Measurements from ENCODE around the gene ABITRAM.
"Not testable (repeated sequence)": the region's sequence is repeated elsewhere in the genome, so short reads cannot be mapped to it uniquely, and the experiment has no call there.

The ABITRAM gene, protein sequence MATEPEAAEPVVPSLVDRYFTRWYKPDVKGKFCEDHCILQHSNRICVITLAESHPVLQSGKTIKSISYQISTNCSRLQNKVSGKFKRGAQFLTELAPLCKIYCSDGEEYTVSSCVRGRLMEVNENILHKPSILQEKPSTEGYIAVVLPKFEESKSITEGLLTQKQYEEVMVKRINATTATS

DNA sequence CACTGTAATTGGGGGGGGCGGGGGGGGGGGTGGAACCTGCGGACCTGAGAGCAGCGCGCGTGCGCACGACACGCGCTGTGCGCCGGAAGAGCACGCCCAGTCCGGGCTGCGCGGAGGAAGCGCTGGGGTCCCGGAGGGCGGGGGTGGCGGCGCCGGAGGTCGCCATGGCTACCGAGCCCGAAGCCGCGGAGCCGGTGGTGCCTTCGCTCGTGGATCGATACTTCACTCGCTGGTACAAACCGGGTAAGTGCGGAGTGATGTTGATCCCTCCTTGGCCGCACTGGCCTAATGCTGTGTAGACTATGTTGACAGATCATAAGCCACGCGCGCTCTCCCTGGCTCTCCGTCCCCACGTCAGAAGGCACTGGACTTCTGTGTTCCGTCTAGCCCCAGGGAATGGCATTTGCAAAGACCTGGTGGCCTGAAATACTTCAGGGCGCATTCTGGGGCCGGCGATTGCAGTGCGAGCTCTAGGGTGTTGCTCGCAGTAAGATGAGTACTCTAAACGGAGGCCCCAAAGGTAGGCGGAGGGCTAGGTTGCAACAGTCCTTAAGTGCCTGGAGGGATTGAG lies at the start of gene ABITRAM:
Gene ABITRAM, plus strand, starts transcription at position 78 of the 571 bp plus-strand sequence. Its CDS starts 87 bp downstream, at position 165.
- DNase-seq = peak; percentile 85

GRCh38 chr9:108884701-108885100 lies 49.5 kb upstream of the ABITRAM start:
- DNase-seq = no peak

DNA sequence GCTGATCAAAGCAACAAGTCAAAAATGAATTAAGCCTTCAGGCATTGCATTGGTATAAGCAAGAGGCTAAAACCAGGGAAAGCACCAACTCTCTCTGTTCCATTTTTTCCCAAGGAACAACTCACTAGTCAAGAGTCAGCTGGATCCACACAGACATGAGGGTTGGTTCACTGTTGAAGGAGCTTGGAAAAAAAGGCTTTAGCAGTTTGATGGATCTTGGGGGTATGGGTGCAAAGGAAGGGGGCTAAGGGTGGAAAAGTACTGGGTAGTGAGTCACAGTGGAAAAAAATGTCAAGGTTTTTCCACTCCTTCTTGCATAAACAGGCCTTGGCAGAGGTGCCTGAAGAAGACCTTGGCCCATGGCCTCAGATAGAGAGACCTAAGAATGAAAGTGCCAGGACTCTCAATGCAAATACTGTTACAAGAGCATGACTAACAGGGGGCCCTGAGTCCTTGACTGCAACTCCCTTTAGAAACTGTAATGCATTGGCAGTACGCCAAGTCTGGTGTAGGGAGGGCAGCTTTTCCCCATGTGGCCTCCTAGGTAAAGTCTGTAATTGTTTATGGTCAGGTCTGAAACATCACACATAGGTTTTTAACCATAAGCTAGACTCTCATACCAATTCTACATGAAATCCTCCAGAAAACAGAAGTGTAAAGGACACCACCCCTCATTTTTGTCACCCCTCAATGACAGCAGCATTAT lies 48.4 kb upstream of the ABITRAM start:
- DNase-seq = peak; percentile 56

GRCh38 chr9:108886594-108887271 lies 47.5 kb upstream of the ABITRAM start:
- not testable (repeated sequence) for DNase-seq

GRCh38 chr9:108889649-108890067 lies 44.5 kb upstream of the ABITRAM start:
- no peak for DNase-seq

DNA sequence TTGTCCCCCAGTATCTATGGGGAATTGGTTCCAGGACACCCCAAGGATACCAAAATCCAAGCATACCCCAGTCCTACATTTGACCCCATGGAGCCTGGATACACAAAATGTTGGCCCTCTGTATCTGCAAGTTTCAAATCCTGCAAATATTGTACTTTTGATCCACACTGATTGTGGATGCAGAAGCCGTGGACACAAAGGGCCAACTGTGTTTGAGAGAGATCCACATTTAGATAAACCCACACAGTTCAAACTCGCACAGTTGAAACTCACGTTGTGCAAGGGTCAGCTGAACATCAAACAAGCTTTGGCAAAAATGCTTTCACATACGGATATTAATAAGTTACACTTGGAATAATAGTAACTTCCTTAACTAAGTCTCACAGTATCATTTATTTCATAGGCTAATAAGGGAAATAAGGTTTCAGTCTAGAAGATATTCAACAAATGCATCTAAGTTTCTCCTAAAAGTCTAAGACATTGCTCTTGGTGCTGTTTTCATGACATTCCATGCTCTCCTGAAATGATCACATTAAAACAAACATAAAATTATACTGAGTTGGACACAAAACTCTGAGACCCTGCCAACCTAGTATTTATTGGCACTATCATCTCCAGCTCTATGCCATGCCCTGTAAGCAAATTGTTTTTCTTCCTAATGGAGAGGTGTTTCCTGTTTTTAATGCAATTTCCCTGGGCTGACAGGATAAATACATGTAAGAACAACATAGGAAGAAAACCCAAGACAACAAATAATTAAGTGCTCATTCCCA lies 39.8 kb upstream of the ABITRAM start:
- DNase-seq = no peak

- DNase-seq = no peak
These were observed 36.7 kb upstream of the ABITRAM start for GRCh38 chr9:108897324-108898096.

DNA sequence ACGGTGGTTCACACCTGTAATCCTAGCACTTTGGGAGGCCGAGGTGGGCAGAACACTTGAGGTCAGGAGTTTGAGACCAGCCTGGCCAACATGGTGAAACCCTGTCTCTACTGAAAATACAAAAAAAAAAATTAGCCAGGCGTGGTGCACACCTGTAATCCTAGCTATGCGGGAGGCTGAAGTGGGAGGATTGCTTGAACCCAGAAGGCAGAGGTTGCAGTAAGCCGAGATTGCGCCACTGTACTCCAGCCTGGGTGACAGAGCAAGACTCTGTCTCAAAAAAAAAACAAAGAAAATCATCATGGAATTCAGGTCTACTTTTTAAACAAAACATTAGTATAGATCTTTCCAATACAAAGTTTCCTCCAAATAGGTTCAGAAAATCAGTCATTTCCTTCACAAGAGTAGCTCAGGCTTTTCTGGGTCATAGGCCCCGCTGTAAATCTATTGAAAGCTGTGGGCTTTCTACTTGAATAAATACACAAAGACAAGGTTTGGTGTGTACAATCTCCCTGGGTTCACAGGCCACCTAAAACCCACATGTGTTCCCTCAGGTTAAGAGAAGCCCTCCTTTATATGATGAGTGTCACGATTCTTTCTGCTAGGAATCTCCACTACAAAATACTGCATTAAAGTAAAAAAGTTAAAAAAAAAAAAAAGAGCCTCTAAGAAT lies 35.0 kb upstream of the ABITRAM start:
- DNase-seq = not testable (repeated sequence)

- no peak for DNase-seq
These were observed 34.0 kb upstream of the ABITRAM start for GRCh38 chr9:108900176-108900575.

GRCh38 chr9:108903420-108904103 lies 30.6 kb upstream of the ABITRAM start:
- no peak for DNase-seq

DNA sequence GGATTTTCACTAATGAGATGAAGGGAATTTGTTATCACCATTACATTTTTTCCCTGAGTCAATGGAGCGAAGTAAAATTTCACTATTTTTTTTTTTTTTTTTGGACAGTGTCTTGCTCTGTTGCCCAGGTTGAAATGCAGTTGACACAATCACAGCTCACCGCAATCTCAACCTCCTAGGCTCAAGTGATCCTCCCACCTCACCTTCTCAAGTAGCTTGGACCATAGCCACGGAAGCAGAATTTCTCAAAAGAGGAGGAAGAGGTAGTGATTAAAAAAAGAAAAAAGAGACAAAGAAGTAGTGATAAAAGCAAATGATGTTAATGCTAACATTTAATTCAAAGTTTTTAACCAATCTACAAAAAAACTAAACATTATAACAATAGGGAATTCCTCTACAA lies 30.0 kb upstream of the ABITRAM start:
- DNase-seq = no peak

DNA sequence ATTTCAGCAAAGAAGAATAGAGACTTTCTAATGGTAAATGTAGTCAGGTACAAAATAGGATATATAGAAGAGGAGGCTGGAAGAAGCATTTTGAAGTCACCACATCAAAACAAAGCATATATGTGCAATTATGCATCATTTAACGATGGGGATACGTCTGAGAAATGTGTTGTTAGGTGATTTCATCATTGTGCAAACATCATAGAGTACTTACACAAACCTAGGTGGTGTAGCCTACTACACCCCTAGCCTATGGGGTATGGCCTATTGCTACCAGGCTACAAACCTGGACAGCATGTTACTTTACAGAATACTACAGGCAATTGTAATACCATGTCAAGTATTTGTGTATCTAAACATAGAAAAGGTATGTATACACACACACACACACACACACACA lies 28.7 kb upstream of the ABITRAM start:
- DNase-seq = no peak

- no peak for DNase-seq
These were observed 23.8 kb upstream of the ABITRAM start for GRCh38 chr9:108910402-108910801.

DNA sequence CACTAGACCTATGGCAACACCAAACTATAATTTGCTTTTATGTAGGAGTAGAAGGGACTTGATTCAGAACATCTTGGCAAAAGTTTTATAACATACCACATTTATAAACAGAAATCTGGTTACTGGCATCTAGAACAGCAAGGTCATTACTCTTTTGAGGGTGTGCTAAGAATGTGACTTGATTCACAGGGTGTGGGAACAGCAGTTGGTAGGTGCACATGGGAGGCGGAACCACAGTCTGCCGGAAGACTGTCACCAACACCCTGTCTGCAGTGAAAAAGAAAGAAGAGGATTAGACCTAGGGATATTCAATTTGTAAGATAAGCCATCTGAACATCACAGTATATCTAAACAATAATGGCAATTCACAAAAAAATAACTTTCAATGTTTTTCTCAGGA lies 23.3 kb upstream of the ABITRAM start:
- DNase-seq = no peak

DNA sequence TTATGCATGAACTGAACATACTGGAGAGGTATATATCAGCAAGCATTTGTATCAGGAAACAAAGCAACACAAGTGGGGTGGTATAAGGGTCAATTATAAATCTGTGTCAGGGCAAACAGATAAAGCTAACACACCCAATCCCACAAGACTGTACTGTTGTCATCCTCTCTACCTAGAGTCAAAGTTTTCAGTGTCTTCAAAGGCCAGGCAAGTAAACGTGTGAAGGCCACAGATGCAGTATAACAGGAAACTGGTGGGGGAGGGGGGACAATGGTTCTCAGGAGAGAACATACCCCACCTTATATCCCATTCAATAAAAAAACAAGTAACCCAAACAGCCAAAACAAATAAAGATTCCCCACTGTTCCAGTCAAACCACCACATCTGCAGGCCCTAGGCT lies 22.4 kb upstream of the ABITRAM start:
- DNase-seq = no peak

DNA sequence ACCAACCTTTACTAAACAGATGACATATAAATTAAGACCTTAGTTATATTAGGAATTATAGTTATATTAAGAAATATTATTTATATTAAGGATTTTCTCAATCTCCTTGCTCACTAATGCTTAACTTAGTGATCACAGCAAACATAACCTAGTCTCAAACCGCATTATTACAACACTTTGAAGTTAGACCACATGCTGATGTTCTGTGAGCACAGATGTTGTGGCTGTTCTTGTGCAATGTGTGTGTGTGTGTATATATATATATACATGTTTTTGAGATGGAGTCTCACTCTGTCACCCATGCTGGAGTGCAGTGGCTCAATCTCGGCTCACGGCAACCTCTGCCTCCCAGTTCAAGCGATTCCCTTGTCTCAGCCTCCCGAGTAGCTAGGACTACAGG lies 20.8 kb upstream of the ABITRAM start:
- no peak for DNase-seq

DNA sequence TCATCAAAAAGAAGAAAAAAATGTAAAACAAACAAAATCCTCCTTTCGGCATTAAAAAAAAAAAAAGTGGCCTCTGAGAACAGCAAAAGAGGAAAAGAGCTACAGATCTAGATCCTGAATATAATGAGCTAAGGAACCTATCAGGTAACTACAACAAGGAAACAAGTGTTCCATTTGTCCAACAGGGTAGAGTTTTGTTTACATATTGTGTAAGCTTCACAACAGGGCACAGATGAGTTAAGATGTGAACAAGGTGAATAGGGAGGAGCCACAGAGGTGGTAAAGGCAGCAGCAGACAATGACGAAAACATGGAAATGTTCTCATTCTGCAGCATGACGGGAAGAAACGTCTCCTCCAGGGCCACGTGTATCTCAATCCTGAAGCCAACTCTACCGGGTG lies 14.7 kb upstream of the ABITRAM start:
- no peak for DNase-seq

DNA sequence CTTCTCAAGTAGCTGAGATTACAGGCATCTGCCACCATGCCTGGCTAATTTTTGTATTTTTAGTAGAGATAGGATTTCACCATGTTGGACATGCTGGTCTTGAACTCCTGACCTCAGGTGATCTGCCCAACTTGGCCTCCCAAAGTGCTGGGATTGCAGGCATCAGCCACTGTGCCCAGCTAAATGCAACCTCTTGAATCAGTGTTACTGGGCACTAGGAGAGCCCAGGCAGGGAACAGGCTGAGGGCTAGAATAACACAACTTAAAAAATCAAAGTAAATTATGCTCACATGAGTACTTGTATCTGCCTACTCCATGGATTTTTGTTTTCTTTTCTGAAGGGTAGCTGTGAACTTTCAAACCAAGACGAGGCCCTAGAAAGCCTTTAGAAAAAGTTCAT lies 13.8 kb upstream of the ABITRAM start:
- not testable (repeated sequence) for DNase-seq

DNA sequence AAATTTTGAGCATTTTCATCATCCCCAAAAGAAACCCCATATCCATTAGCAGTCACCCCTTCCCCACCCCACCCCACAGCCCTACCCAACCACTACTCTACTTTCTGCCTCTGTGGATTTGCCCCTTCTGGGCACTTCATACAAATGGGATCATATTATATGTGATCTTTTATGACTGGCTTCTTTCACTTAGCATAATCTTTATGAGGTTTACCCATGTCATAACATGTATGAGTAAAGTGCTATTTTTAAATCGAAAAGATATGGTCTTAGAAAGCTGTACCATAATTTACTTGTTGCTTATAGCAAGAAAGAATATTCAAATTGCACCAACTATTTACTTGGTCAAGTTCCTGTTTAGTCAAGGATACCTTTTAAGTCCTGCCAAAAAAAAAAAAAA lies 13.0 kb upstream of the ABITRAM start:
- DNase-seq = no peak

DNA sequence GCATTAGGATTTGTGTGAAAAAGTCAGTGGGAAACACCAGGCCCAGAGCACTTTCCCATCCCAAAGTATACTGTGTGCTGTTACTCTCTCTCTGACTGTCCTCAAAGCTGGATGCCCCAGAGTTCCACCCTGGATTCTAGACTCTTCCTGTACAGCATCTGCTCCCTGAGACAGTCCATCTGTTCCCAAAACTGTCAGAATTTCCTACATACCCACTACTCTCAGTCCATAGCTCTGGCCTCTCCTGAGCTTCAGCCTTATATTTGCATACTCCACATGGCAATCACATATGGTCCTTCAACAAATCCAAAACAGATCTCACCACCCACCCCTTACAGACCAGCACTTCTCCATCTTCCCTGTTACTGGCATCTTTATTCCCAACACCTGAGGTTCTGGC lies 9.7 kb upstream of the ABITRAM start:
- DNase-seq = no peak

- no peak for DNase-seq
These were observed 5.8 kb upstream of the ABITRAM start for GRCh38 chr9:108928386-108928785.
